Progenitor cell of endocrine pancreas (in vitro differentiated cells): ENCODE data around the gene KL. TPM values are rescaled to one million over a fixed set of nuclear protein-coding genes. Genes with fewer than 3 reads are reported as not detected.

Source experiments
- DNase-seq: peaks from one replicate; pipeline ENCODE4 v3.0.0; 2021; ENCODE audit warnings: low spot score; ENCODE audit not compliant: unreplicated experiment
- H3K27ac Mint-ChIP-seq: 2 replicates; pipeline ENCODE4 v1.8.0; 2021; ENCODE audit warnings: mild to moderate bottlenecking, moderate library complexity, mixed read lengths
- H3K27me3 Mint-ChIP-seq: 2 replicates; pipeline ENCODE4 v1.8.0; 2021; ENCODE audit warnings: mixed read lengths
- H3K36me3 Mint-ChIP-seq: 2 replicates; pipeline ENCODE4 v1.8.0; 2022; ENCODE audit warnings: mixed read lengths; ENCODE audit not compliant: insufficient read depth
- H3K4me1 Mint-ChIP-seq: 2 replicates; pipeline ENCODE4 v1.8.0; 2021; ENCODE audit warnings: low read depth, mixed read lengths
- H3K4me3 Mint-ChIP-seq: 2 replicates; pipeline ENCODE4 v1.8.0; 2021; ENCODE audit warnings: low read depth, mild to moderate bottlenecking, moderate library complexity, mixed read lengths
- H3K9me3 Mint-ChIP-seq: 2 replicates; pipeline ENCODE4 v1.8.0; 2021; ENCODE audit warnings: low read depth, mixed read lengths
- total RNA-seq: library from RNA; stranded (reverse); gene quantifications from 2 replicates; pipeline ENCODE4 v1.2.1, GENCODE V29; 2021
- TF ChIP-seq, protein P1 (sequence below): fragments of 200-600 bp; sonication (generic); IDR thresholded peaks from one replicate; pipeline ENCODE4 v1.5.0; 2021; ENCODE audit warnings: antibody characterized with exemption, mild to moderate bottlenecking; ENCODE audit not compliant: unreplicated experiment

Gene KL
- total RNA-seq, 1 donor from 2014 or later = 1.1 TPM

DNA sequence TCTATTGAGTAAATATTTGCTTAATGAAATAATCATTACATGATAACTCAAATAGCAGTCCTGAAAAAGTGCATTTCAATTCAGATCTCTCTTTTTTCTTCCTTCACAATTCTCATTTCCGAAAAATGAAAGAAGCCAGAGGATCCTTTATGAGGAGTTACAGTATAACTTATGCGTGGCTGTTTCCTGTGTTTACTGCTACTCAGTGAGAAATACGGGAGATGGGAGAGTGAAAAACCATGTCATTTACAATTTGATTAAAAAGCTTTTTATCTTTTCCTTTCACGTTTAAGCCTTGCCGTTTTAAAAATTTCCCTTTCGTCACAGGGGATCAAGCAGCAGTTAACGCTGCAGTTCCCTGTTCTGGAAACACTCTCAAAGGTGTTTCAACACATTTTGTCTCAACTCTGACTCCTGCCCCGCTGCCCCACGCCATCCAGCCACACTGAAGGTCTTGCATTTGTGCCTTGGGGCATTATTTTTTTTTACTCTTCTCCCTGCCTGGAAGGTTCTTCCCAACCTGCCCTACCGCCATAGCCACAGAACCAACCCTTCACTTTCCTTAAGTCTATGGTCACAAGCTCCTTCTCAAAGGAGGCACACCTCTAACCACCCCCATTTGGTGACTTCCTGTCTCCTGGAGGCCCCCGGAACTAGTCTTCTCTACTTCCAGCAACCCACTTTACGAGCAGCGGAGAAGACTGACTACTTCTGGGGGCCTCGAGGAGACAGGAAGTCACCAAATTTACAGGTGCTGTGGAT, 17.0 kb downstream of the KL start:
- Mint-ChIP-seq H3K27me3 (peaks cover 3% of the 10 kb centered on the region), H3K9me3 (no peaks in the 10 kb centered on the region), H3K27ac (no peak overlapping the region), H3K4me1 (no peaks in the 10 kb centered on the region), H3K4me3 (no peak overlapping the region), H3K36me3 (no peaks in the 10 kb centered on the region)
- no peak for DNase-seq
- TF ChIP-seq, protein P1, sequence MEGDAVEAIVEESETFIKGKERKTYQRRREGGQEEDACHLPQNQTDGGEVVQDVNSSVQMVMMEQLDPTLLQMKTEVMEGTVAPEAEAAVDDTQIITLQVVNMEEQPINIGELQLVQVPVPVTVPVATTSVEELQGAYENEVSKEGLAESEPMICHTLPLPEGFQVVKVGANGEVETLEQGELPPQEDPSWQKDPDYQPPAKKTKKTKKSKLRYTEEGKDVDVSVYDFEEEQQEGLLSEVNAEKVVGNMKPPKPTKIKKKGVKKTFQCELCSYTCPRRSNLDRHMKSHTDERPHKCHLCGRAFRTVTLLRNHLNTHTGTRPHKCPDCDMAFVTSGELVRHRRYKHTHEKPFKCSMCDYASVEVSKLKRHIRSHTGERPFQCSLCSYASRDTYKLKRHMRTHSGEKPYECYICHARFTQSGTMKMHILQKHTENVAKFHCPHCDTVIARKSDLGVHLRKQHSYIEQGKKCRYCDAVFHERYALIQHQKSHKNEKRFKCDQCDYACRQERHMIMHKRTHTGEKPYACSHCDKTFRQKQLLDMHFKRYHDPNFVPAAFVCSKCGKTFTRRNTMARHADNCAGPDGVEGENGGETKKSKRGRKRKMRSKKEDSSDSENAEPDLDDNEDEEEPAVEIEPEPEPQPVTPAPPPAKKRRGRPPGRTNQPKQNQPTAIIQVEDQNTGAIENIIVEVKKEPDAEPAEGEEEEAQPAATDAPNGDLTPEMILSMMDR = no peak

DNA sequence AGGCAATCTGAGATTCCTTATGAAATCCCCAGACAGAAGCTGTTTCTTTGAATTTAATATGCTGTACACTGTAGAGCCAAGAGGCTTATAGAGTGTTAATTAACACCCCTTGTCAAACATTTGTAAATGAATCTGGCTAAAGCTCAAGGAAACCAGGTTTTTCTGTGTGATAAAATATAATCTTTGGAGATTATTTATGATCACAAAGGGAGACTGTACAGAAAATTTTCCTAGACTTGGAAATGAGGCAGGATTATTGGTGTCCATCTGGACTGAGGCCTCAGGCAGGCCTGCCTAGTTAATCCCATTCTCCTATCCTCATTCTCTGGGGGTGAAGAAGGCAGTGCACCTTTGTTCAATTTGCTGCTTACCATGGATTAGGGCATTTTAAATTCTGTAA, 17.8 kb downstream of the KL start:
- Mint-ChIP-seq H3K36me3 (no peaks in the 10 kb centered on the region), H3K9me3 (no peaks in the 10 kb centered on the region), H3K4me1 (no peaks in the 10 kb centered on the region), H3K27me3 (peaks cover 3% of the 10 kb centered on the region), H3K4me3 (no peak overlapping the region), H3K27ac (no peak overlapping the region)
- TF ChIP-seq, protein P1 = no peak
- DNase-seq = no peak

DNA sequence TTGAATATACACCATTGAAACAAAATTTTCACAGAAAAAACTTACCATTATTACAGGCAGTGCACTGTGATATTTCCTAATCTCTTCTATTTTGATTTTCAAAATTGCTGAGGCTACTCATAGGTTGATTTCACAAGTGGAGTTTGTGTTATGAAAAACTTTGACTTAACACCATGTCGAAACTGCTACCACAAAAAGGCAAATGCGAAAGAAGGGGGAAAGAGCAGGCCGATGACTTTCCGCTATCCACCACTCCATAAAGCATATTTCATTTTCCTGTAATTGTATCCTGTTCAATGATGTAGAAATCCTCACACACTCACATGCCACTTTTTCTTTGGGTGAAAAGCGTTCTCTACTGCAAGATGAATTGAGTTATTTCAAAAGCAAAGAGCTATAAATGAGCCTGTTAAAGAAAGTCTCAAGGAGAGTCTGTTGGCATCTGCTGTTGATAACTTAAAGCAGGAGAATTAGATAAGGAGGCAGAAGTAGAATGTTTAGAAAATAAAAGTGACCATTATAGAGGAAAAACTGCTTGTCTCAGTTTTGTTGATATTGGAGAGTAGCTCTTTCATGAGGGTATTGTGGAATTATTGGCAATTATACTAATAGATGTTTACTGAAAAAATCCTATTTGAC, 18.8 kb downstream of the KL start:
- H3K4me3 Mint-ChIP-seq = no peak overlapping the region
- no peaks in the 10 kb centered on the region for H3K9me3 Mint-ChIP-seq
- H3K4me1 Mint-ChIP-seq = peaks cover 1% of the 10 kb centered on the region
- H3K27me3 Mint-ChIP-seq = peaks cover 3% of the 10 kb centered on the region
- no peak for DNase-seq
- TF ChIP-seq, protein P1 = no peak
- H3K27ac Mint-ChIP-seq = no peak overlapping the region
- no peaks in the 10 kb centered on the region for H3K36me3 Mint-ChIP-seq

DNA sequence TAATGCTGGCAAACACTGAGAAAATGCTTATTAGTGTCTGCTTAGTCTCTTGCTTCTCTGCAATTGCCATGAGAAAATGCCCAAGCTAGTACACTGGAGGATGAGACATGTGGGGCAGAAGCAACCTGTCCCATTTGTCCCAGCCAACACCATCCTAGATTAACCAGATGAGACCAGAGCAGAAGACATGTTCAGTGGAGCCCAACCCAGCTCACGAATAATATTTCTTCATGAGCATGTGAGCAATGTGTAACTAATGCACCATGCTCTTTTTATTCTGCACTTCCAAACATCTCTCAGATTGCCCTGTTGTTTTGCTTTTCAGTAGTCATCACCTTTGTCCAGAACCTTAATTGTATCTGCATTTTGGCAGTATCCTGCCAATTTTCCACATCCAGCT, 21.4 kb downstream of the KL start:
- Mint-ChIP-seq H3K27ac (no peak overlapping the region), H3K9me3 (no peaks in the 10 kb centered on the region), H3K27me3 (peaks cover 3% of the 10 kb centered on the region), H3K4me1 (peaks cover 2% of the 10 kb centered on the region), H3K4me3 (no peak overlapping the region), H3K36me3 (no peaks in the 10 kb centered on the region)
- TF ChIP-seq, protein P1 = no peak
- DNase-seq = no peak

DNA sequence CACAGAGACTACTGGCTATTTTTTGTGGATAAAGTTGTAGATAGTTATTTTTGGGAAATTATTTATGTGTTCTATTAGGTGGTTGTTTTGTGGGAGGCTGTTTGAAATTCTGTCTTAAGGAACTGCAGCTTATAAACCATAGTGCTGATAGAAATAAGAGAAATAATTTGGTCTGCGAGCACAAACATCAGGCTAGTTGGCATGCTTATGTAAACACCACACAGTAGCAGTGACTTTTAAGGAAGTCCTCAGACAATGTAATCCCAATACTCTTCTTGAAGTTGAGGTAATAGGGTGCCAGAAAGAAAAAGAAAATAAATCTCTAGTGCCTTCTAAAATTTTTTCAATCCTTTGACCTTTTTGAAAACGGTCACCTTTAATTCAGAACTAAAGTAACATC, 23.9 kb downstream of the KL start:
- H3K27me3 Mint-ChIP-seq = no peaks in the 10 kb centered on the region
- no peak overlapping the region for H3K4me3 Mint-ChIP-seq
- no peaks in the 10 kb centered on the region for H3K36me3 Mint-ChIP-seq
- no peak for DNase-seq
- no peaks in the 10 kb centered on the region for H3K9me3 Mint-ChIP-seq
- H3K4me1 Mint-ChIP-seq = peaks cover 2% of the 10 kb centered on the region
- H3K27ac Mint-ChIP-seq = no peak overlapping the region
- TF ChIP-seq, protein P1 = no peak
